ENCODE data around the gene UQCC5.

UQCC5 gene

DNA sequence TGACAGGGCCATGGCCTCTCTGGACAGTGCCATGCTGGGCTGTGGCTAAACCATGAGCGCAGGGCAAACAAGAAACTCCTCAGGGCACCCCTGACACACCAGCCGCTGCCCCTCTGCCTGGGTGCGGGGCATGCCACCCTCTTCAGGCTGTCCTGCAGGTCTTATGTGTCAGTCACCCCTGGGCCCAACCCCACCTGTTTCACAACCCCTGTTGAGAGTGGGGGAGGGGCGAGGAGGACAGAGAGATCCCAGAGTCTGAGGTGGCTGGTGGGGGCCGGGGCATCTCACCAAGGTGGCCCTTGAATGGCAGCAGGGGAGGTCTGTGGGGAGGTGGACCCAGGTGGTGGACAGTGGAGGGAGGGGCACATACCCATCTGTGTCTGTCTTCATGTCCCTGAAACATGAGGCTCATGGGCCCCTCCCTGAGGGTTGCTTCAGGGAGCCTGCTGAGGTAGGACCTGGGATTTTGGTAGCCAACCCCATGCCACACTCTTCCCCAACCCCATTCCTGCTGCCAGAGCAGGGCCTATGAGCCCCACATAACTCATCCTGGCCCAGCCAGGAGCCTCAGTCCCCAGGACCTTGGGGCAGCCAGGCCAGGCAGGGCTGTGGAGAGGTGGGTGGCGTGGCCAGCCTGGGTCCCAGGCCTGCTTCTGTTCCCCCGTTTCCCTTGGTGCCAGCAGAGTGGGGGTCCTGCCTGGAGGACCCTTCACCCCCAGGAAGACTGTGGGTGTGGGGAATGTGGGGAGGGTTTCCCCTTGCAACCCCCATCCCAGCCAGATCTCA lies 43.0 kb upstream of the UQCC5 start:
- peaks cover 0 to 2% of the 10 kb centered on the region in 2 donors for H3K4me1 ChIP-seq (ENCODE audit: control insufficient read depth in 2 of 2, insufficient read depth in 2 of 2, low read length in 2 of 2)
- H3K9ac ChIP-seq (ENCODE audit: low read depth in 1 of 2, low read length in 2 of 2) = no peak overlapping the region
- no peaks in the 10 kb centered on the region for H3K27me3 ChIP-seq (ENCODE audit: control insufficient read depth in 2 of 2, insufficient read depth in 2 of 2, low read length in 2 of 2)
- no peaks in the 10 kb centered on the region for H3K9me3 ChIP-seq (ENCODE audit: control insufficient read depth in 2 of 2, low read length in 2 of 2)
- H3K27ac ChIP-seq (ENCODE audit: low read depth in 2 of 2, low read length in 2 of 2) = peak overlapping the region in 1 of 2 donors; percentile 63
- peaks cover 36 to 47% of the 10 kb centered on the region in 2 donors for H3K36me3 ChIP-seq (ENCODE audit: control insufficient read depth in 2 of 2, insufficient read depth in 2 of 2, low read length in 2 of 2)
- no peak overlapping the region for H3K4me3 ChIP-seq (ENCODE audit: low read length in 2 of 2)

DNA sequence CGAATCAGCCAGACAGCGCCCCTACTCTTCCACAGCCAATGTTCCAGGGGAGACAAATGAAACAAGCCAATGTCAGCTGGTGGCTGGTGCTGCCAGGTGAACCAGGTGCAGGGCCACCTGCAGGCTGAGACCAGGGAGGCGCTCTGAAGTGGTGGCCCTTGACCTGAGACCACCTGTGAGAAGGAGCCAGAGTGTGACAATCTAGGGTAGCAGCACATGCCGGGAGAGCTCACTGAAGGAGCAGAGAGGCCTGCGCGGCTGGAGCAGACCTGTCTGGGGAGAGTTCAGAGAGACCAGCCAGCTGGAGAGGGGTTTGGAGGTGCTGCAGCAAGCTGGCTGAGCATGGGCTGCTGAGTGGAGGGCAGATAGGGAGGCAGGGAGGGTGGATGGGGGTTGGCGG lies 42.0 kb upstream of the UQCC5 start:
- Histone ChIP-seq H3K4me3 (ENCODE audit: low read length in 2 of 2) (no peak overlapping the region), H3K27ac (ENCODE audit: low read depth in 2 of 2, low read length in 2 of 2) (peak overlapping the region in 1 of 2 donors; percentile 63)

DNA sequence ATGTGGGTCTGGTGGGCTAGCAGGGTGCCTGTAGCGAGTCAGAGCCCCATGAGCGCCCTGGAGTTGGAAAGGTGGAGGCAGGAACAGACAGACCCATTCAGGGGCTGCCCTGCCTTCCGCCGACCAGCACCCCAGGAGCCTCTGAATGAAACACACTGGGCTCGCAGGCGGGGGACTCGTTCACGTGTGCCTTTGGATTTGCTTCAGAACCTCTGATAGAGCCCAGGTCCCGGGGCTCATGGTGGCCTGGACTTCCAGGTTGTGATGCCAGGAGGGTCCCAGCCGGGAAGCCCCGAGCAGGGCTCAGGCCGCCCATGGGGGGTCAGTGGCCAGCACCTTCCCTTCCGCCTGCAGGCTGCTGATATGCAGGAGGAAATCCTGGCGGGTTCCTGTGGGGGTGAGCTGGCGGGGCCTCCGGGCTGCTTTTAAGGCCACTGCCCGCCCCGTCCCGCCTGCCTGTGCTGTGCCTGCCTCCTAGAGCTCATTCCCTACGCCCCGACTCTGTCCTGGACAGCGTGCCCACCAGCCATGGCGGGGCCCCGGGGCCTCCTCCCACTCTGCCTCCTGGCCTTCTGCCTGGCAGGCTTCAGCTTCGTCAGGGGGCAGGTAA lies 41.4 kb upstream of the UQCC5 start, which contains the start of gene STAB1:
TSS of gene STAB1 (plus strand) at position 453 of the 610 bp plus-strand sequence. CDS start at position 529, 76 bp downstream.
- Histone ChIP-seq H3K27ac (ENCODE audit: low read depth in 2 of 2, low read length in 2 of 2) (peak within 1 kb of the TSS; percentile 55 to 63), H3K9me3 (ENCODE audit: control insufficient read depth in 2 of 2, low read length in 2 of 2) (no peaks in the 10 kb centered on the region), H3K4me3 (ENCODE audit: low read length in 2 of 2) (peak within 1 kb of the TSS; percentile 20 to 43), H3K9ac (ENCODE audit: low read depth in 1 of 2, low read length in 2 of 2) (peak within 1 kb of the TSS in 1 of 2 donors; percentile 27), H3K4me1 (ENCODE audit: control insufficient read depth in 2 of 2, insufficient read depth in 2 of 2, low read length in 2 of 2) (peaks cover 0 to 2% of the 10 kb centered on the region in 2 donors), H3K27me3 (ENCODE audit: control insufficient read depth in 2 of 2, insufficient read depth in 2 of 2, low read length in 2 of 2) (no peaks in the 10 kb centered on the region), H3K36me3 (ENCODE audit: control insufficient read depth in 2 of 2, insufficient read depth in 2 of 2, low read length in 2 of 2) (peaks cover 25 to 33% of the 10 kb centered on the region in 2 donors)

More for the DNA sequence above, 42.0 kb upstream of the UQCC5 start:
- Histone ChIP-seq H3K27me3 (ENCODE audit: control insufficient read depth in 2 of 2, insufficient read depth in 2 of 2, low read length in 2 of 2) (no peaks in the 10 kb centered on the region), H3K9ac (ENCODE audit: low read depth in 1 of 2, low read length in 2 of 2) (no peak overlapping the region), H3K36me3 (ENCODE audit: control insufficient read depth in 2 of 2, insufficient read depth in 2 of 2, low read length in 2 of 2) (peaks cover 31 to 38% of the 10 kb centered on the region in 2 donors), H3K4me1 (ENCODE audit: control insufficient read depth in 2 of 2, insufficient read depth in 2 of 2, low read length in 2 of 2) (peaks cover 0 to 2% of the 10 kb centered on the region in 2 donors), H3K9me3 (ENCODE audit: control insufficient read depth in 2 of 2, low read length in 2 of 2) (no peaks in the 10 kb centered on the region)

DNA sequence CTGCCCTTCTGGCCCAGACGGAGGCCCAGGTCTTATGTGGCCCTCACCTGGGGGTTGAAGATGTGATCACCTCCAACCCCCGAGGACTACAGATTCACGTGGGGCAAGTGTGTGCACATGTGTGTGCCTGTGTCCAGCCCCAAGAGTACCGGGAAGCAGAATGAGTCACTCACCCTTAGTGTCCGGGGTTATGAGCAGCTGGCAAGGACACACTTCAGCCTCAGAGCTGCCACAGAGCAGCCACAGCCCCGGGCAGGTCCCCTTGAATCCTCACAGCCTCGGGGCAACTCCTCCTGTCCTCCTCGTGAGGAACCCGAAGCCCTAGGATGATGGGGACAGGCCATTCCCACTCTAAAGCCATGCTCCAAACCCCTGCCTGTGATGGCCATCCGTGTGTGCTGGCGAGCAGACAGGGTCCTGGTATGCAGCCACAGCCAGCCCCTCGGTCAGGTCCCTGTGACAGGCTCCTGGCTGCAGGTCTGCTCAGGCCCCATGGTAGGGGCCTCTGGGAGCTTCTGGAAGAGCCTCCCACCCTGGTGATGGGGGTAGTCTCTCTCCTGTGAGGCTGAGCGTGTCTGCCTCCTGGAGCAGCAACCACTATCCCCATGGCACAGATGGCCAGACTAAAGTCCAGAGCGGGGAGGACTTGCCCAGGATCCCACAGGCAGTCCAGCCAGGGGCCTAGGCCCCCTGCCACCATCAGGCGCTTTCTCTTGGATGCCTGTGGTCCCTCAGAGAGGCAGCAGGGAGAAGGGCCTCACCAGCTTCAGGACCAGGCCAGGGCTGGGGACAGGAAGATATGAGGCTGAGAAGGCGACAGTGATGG lies 40.4 kb upstream of the UQCC5 start:
- Histone ChIP-seq H3K27me3 (ENCODE audit: control insufficient read depth in 2 of 2, insufficient read depth in 2 of 2, low read length in 2 of 2) (no peaks in the 10 kb centered on the region), H3K27ac (ENCODE audit: low read depth in 2 of 2, low read length in 2 of 2) (peak overlapping the region; percentile 55 to 63), H3K9me3 (ENCODE audit: control insufficient read depth in 2 of 2, low read length in 2 of 2) (no peaks in the 10 kb centered on the region), H3K4me1 (ENCODE audit: control insufficient read depth in 2 of 2, insufficient read depth in 2 of 2, low read length in 2 of 2) (peaks cover 0 to 2% of the 10 kb centered on the region in 2 donors), H3K36me3 (ENCODE audit: control insufficient read depth in 2 of 2, insufficient read depth in 2 of 2, low read length in 2 of 2) (peaks cover 18 to 23% of the 10 kb centered on the region in 2 donors), H3K4me3 (ENCODE audit: low read length in 2 of 2) (peak overlapping the region; percentile 20 to 43), H3K9ac (ENCODE audit: low read depth in 1 of 2, low read length in 2 of 2) (peak overlapping the region in 1 of 2 donors; percentile 27)

DNA sequence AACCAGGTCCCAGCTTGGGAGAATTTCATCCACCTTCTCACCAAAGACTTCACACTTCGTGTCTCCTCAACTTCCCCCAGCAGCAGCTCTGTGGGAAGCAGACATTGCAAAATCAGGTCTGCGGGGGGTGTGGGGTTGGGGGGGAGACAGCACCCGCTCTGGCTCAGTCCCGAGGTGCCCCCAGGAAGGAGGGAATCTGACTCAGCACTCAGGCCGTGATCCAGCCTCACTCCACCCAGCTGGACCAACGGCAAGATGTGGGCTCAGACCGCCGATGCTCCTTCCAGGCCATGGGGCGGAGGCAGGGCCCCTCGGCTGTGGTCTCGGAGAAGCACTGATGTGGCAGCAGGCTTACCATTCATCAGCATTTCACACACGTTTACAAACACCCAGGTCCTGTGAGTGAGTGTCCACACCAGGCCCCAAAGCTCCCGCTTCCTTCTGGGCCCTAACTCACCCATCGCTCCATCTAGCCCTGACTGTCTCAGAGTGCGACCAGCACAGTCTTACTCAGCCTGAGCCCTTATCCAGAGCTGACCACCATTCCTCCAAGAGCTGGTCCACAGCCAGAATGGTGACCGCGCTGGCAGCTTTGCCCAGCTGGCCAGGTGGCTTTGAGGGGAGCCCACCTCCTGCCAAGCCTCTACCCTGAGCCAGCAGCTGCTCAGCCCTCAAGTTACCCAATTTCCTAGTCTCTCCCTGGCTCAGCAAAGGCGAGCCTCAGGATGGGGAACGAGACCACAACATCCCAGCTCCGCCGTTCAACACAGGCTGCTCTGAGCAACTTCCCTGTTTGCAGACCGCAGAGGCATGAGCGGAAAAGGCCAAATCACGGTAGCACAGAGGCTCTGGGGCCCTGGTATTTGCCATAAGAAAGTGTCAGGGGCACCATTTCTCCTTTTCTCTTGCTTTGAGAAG lies 38.0 kb upstream of the UQCC5 start:
- Histone ChIP-seq H3K27me3 (ENCODE audit: control insufficient read depth in 2 of 2, insufficient read depth in 2 of 2, low read length in 2 of 2) (no peaks in the 10 kb centered on the region), H3K9ac (ENCODE audit: low read depth in 1 of 2, low read length in 2 of 2) (no peak overlapping the region), H3K4me3 (ENCODE audit: low read length in 2 of 2) (no peak overlapping the region), H3K36me3 (ENCODE audit: control insufficient read depth in 2 of 2, insufficient read depth in 2 of 2, low read length in 2 of 2) (peaks cover under 1 to 2% of the 10 kb centered on the region in 2 donors), H3K27ac (ENCODE audit: low read depth in 2 of 2, low read length in 2 of 2) (peak overlapping the region; percentile 51 to 70), H3K9me3 (ENCODE audit: control insufficient read depth in 2 of 2, low read length in 2 of 2) (no peaks in the 10 kb centered on the region), H3K4me1 (ENCODE audit: control insufficient read depth in 2 of 2, insufficient read depth in 2 of 2, low read length in 2 of 2) (peaks cover 0 to 2% of the 10 kb centered on the region in 2 donors)

DNA sequence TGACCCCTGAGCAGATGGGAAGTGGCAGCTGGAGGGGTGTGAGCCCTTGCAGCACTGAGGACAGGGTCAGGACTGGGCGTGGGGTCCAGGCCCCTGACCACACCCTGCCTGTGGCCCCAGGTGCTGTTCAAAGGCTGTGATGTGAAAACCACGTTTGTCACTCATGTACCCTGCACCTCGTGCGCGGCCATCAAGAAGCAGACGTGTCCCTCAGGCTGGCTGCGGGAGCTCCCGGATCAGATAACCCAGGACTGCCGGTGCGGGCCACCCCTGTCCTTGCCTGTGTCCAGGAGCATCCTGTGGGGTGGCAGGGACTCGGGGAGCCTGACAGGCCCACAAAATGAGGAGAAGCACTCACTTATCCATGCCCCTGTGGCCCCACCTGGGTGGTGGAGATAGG lies 35.4 kb upstream of the UQCC5 start:
- Histone ChIP-seq H3K27me3 (ENCODE audit: control insufficient read depth in 2 of 2, insufficient read depth in 2 of 2, low read length in 2 of 2) (no peaks in the 10 kb centered on the region), H3K9ac (ENCODE audit: low read depth in 1 of 2, low read length in 2 of 2) (no peak overlapping the region), H3K4me1 (ENCODE audit: control insufficient read depth in 2 of 2, insufficient read depth in 2 of 2, low read length in 2 of 2) (peaks cover 0 to 2% of the 10 kb centered on the region in 2 donors), H3K4me3 (ENCODE audit: low read length in 2 of 2) (no peak overlapping the region), H3K27ac (ENCODE audit: low read depth in 2 of 2, low read length in 2 of 2) (no peak overlapping the region), H3K36me3 (ENCODE audit: control insufficient read depth in 2 of 2, insufficient read depth in 2 of 2, low read length in 2 of 2) (no peaks in the 10 kb centered on the region), H3K9me3 (ENCODE audit: control insufficient read depth in 2 of 2, low read length in 2 of 2) (no peaks in the 10 kb centered on the region)

DNA sequence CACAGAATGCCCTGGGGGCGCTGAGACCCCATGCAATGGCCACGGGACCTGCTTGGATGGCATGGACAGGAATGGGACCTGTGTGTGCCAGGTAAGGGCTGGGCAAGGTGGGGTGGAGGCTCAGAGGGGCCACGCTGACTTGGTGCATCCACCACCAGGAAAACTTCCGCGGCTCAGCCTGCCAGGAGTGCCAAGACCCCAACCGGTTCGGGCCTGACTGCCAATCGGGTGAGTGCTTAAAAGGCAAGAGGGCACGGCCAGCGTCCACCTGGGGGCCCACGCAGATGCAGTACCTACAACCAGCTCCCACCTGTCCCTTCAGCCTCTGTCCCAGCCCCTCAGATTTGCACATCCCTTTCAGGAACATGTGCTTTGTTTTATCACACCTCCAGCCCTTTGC lies 34.4 kb upstream of the UQCC5 start:
- peaks cover 0 to 2% of the 10 kb centered on the region in 2 donors for H3K4me1 ChIP-seq (ENCODE audit: control insufficient read depth in 2 of 2, insufficient read depth in 2 of 2, low read length in 2 of 2)
- H3K9me3 ChIP-seq (ENCODE audit: control insufficient read depth in 2 of 2, low read length in 2 of 2) = no peaks in the 10 kb centered on the region
- no peak overlapping the region for H3K27ac ChIP-seq (ENCODE audit: low read depth in 2 of 2, low read length in 2 of 2)
- no peak overlapping the region for H3K4me3 ChIP-seq (ENCODE audit: low read length in 2 of 2)
- H3K9ac ChIP-seq (ENCODE audit: low read depth in 1 of 2, low read length in 2 of 2) = no peak overlapping the region
- H3K36me3 ChIP-seq (ENCODE audit: control insufficient read depth in 2 of 2, insufficient read depth in 2 of 2, low read length in 2 of 2) = no peaks in the 10 kb centered on the region
- H3K27me3 ChIP-seq (ENCODE audit: control insufficient read depth in 2 of 2, insufficient read depth in 2 of 2, low read length in 2 of 2) = no peaks in the 10 kb centered on the region

DNA sequence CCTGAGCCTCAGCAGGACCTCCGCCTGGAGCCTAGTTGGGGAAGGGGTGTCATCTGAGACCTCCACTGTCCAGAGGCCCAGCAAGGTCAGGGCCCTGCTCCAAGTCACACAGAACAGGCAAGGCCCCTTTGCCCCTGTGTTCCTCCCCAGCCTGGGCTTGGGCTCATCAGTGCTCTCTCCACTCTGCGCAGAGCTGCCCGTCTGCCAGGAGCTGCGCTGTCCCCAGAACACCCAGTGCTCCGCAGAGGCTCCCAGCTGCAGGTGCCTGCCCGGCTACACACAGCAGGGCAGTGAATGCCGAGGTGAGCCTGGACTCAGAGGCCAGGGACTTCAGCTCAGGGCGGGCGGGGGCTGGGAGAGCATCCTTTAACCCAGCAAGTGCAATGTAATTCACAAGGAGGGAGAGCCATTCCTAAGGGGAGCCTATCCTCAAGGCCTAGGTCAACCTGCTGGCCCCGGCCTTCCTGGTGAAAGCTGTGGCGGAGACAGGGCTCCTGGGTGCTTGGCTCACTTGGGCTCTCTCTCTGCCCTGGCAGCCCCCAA lies 33.5 kb upstream of the UQCC5 start:
- Histone ChIP-seq H3K27ac (ENCODE audit: low read depth in 2 of 2, low read length in 2 of 2) (no peak overlapping the region), H3K27me3 (ENCODE audit: control insufficient read depth in 2 of 2, insufficient read depth in 2 of 2, low read length in 2 of 2) (no peaks in the 10 kb centered on the region), H3K4me3 (ENCODE audit: low read length in 2 of 2) (no peak overlapping the region), H3K9me3 (ENCODE audit: control insufficient read depth in 2 of 2, low read length in 2 of 2) (no peaks in the 10 kb centered on the region), H3K36me3 (ENCODE audit: control insufficient read depth in 2 of 2, insufficient read depth in 2 of 2, low read length in 2 of 2) (no peaks in the 10 kb centered on the region), H3K9ac (ENCODE audit: low read depth in 1 of 2, low read length in 2 of 2) (no peak overlapping the region), H3K4me1 (ENCODE audit: control insufficient read depth in 2 of 2, insufficient read depth in 2 of 2, low read length in 2 of 2) (peaks cover 0 to under 1% of the 10 kb centered on the region in 2 donors)

DNA sequence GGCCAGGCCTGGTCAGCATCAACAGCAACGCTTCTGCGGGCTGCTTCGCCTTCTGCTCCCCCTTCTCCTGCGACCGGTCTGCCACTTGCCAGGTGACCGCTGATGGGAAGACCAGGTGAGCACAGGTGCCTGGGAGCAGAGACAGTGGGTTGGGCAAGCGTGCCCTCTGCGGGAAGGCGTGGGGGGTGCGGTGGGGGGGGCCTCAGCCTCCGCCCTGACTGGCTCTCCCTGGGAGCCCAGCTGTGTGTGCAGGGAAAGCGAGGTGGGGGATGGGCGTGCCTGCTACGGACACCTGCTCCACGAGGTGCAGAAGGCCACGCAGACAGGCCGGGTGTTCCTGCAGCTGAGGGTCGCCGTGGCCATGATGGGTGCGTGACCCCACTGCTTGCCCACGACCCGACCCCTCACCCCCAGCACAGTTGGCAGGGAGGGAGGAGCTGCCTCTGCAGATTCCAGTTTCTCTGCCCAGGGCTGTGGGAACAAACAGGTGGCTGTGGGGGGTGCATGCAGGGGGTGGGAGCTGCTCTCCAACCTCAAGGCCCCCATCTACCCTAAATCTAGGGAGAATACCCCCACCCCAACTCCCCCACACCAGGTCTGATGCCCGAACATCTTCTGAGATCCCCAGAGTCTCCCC lies 32.5 kb upstream of the UQCC5 start:
- H3K4me1 ChIP-seq (ENCODE audit: control insufficient read depth in 2 of 2, insufficient read depth in 2 of 2, low read length in 2 of 2) = no peaks in the 10 kb centered on the region
- no peaks in the 10 kb centered on the region for H3K9me3 ChIP-seq (ENCODE audit: control insufficient read depth in 2 of 2, low read length in 2 of 2)
- H3K27ac ChIP-seq (ENCODE audit: low read depth in 2 of 2, low read length in 2 of 2) = no peak overlapping the region
- H3K27me3 ChIP-seq (ENCODE audit: control insufficient read depth in 2 of 2, insufficient read depth in 2 of 2, low read length in 2 of 2) = no peaks in the 10 kb centered on the region
- no peaks in the 10 kb centered on the region for H3K36me3 ChIP-seq (ENCODE audit: control insufficient read depth in 2 of 2, insufficient read depth in 2 of 2, low read length in 2 of 2)
- H3K9ac ChIP-seq (ENCODE audit: low read depth in 1 of 2, low read length in 2 of 2) = no peak overlapping the region
- no peak overlapping the region for H3K4me3 ChIP-seq (ENCODE audit: low read length in 2 of 2)

Data from mucosa of rectum (tissue), 2 donors.